HAP-1 (cell line): ENCODE data around the gene PDE1A.

Experiments used
- DNase-seq, 2 experiments: peaks; one replicate each; pipeline ENCODE4 v3.0.0-alpha.2; 2016 to 2020; ENCODE audit warnings: low spot score in 2 of 2
- H3K27me3 ChIP-seq: fragments of 250-450 bp; sonication (Bioruptor Pico); 2 replicates; pipeline ENCODE4 v1.5.1; 2020; ENCODE audit warnings: low read depth, mild to moderate bottlenecking, moderate library complexity
- H3K36me3 ChIP-seq: fragments of 250-450 bp; sonication (Bioruptor Pico); replicated peaks from 2 replicates; pipeline ENCODE4 v1.5.1; 2020; ENCODE audit warnings: mild to moderate bottlenecking
- H3K4me1 ChIP-seq: fragments of 250-450 bp; sonication (Bioruptor Pico); 2 replicates; pipeline ENCODE4 v1.5.1; 2020; ENCODE audit warnings: mild to moderate bottlenecking
- H3K4me3 ChIP-seq: fragments of 250-450 bp; sonication (Bioruptor Pico); 2 replicates; pipeline ENCODE4 v1.5.1; 2020; ENCODE audit warnings: mild to moderate bottlenecking, moderate library complexity
- H3K9me3 ChIP-seq: fragments of 250-450 bp; sonication (Bioruptor Pico); 2 replicates; pipeline ENCODE4 v1.5.1; 2020; ENCODE audit warnings: mild to moderate bottlenecking, moderate library complexity
- in situ Hi-C: fragments of 300-500 bp; cut with MboI; formaldehyde crosslinking; loops from 3 replicates; pipeline ENCODE4 v1.14.3; 2020; ENCODE audit warnings: low sequenced_read_pairs, inconsistent platforms, mixed read lengths

The PDE1A gene

DNA sequence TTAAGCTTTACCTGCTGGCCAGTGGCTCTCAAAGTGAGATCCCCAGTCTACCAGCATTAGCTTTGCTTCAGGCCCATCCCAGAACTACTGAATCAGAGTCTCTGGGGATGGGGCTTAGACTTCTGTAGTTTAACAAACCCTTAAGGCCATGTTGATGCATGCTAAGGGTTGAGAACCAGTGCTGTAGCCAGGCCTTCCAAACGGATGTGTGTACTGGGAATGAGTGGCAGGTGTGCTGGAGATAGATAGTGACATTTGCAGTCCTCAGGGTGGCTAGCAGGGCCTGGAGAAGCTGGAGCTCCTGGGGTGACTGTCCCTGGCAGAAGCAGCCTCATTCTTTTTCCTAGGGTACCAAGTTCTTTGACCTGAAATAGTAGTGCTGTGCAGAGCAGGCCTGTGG is 292.6 kb downstream of the PDE1A start:
- DNase-seq: no peak
- in situ Hi-C loops: no loop called here
- Histone ChIP-seq H3K36me3 (no peaks in the 10 kb centered on the region), H3K4me1 (peaks cover 5% of the 10 kb centered on the region), H3K4me3 (no peak overlapping the region), H3K27me3 (no peaks in the 10 kb centered on the region), H3K9me3 (no peaks in the 10 kb centered on the region)

DNA sequence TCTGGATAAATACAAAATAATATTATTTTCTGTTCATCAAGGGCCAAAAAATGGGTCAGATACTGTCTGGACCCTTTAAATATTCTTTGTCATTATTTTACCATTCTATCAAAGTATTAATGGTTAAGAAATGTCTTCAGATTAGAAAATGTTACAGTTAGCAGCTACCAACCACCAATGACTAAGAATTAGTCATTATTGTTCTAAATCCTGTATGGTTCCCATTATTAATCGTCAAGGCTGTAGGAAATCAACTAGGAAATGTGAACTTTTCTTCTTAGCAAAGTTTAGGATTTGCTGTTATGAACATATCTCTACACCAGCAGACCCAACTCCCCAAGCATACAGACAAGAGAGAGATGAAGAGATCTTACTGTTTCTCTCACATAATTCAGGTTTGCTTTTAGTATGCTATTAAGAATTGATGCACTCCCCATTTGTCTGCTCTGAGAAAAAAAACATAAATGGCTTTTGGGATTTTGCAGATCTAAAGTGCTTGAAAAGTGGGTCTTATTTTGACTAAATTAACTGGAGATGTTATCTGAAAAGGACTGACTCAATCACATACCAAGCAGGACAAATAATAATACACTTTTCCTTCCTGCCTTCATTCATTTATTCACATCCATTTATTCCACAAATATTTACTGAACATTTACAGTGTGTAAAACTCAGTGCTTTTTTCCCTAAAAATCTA is 293.5 kb downstream of the PDE1A start:
- no peak overlapping the region for H3K4me3 ChIP-seq
- H3K9me3 ChIP-seq: no peaks in the 10 kb centered on the region
- DNase-seq: no peak
- peaks cover 8% of the 10 kb centered on the region for H3K4me1 ChIP-seq
- H3K27me3 ChIP-seq: no peaks in the 10 kb centered on the region
- in situ Hi-C loops: no loop called here
- H3K36me3 ChIP-seq: no peaks in the 10 kb centered on the region

DNA sequence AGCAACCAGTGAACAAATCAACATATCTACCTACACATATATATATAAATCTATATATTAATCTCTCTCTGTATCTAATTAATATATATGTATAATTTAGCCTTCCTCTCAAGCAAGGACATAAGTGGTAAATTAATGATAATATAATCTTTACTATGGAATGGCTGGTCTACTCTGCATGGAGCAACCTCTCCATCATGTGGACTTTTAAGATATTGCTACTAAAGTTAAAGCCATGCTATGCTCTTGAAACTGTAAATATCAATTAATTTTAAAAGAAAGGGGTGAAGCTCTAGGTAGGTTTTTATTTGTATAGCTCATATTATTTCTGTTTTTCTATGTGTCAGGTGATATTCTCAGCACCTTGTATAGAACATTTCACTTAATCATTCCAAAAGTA is 294.2 kb downstream of the PDE1A start:
- in situ Hi-C loops: no loop called here
- Histone ChIP-seq H3K27me3 (no peaks in the 10 kb centered on the region), H3K36me3 (no peaks in the 10 kb centered on the region), H3K4me1 (peaks cover 8% of the 10 kb centered on the region), H3K9me3 (no peaks in the 10 kb centered on the region), H3K4me3 (no peak overlapping the region)
- DNase-seq: no peak

DNA sequence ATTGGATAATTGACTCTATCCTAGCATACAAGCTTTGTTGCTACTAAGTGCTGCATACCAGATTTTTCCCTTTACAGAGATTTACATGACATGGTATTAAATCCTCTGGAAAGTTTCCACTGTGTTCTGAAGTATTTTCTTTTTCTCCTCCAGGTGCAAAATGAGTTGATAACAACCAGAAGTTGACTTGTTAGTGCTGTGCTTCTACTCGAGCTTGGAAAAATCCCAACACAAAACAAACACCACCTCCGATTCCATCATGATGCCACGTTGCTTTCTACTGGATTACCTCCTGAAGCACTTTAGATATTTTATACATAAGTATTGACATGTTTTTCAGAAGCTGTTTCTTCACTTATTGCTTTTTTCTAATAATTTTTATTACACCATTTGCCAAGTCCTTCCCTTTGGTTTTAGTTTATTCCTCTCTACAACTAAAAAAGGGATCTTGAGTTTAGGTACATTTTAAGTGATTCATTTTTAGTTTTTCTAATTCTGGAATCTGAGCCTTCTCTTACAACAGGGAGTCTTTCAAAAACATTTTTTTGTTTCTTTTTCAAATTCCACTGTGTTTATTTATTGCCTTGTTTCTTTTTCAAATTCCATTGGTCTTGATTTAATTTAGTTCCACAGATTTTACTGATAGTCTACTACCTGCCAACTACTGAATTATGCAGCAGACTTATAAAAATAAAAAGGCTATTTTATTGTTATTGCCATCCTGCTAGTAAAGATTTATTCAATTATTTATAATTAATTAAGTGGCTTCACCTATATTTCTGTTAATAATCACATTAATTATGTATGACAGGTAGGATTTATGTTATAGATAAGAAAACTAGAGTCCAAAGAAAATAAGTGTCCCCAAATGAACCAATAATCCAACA is 297.8 kb downstream of the PDE1A start:
- no peaks in the 10 kb centered on the region for H3K36me3 ChIP-seq
- H3K27me3 ChIP-seq: no peaks in the 10 kb centered on the region
- H3K4me3 ChIP-seq: no peak overlapping the region
- in situ Hi-C loops: no loop called here
- H3K9me3 ChIP-seq: no peaks in the 10 kb centered on the region
- no peak for DNase-seq
- peaks cover 8% of the 10 kb centered on the region for H3K4me1 ChIP-seq

DNA sequence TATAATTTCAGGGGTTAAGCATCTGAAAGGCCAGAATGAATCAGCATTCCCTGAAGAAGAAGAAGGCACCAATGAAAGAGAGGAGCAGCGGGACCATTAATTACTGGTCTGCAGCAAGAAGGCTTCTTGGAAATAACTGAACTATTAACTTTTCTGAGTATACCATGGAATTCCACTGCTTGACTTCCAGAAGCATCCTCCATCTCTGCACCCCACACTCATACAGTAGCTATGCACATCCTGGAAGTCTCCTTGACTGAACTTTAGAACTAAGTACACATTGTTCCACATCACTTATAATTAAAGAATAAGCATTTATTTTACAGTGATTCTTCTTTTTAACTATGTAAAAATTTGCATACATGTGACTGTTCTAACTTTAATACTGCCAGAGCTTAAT is 309.6 kb downstream of the PDE1A start:
- DNase-seq: peak in 1 of 2 experiments; percentile 15
- Histone ChIP-seq H3K27me3 (no peaks in the 10 kb centered on the region), H3K4me1 (peaks cover 23% of the 10 kb centered on the region), H3K4me3 (no peak overlapping the region), H3K9me3 (no peaks in the 10 kb centered on the region), H3K36me3 (no peaks in the 10 kb centered on the region)
- in situ Hi-C loops: no loop called here

DNA sequence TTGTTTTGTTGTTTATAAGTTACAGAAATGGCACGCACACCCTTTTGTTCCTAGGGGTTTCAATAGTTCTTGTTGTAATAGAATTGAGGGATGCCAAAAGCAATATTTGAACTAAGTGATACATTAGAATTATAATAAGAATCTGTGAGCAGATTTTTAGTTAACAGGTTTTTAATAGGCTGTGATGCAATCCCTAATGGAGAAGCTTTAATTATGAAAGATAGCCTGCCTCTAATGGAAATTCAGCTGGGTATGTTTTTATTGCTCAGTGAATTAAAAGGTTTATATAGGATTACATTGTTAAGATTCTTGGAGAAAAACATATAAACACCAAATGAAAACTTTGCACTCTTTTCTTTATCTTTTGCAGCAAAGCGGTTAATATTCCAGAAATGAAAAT is 310.1 kb downstream of the PDE1A start:
- Histone ChIP-seq H3K9me3 (no peaks in the 10 kb centered on the region), H3K4me1 (peaks cover 23% of the 10 kb centered on the region), H3K4me3 (no peak overlapping the region), H3K27me3 (no peaks in the 10 kb centered on the region), H3K36me3 (no peaks in the 10 kb centered on the region)
- peak in 1 of 2 experiments; percentile 35 for DNase-seq
- in situ Hi-C loops: no loop called here

DNA sequence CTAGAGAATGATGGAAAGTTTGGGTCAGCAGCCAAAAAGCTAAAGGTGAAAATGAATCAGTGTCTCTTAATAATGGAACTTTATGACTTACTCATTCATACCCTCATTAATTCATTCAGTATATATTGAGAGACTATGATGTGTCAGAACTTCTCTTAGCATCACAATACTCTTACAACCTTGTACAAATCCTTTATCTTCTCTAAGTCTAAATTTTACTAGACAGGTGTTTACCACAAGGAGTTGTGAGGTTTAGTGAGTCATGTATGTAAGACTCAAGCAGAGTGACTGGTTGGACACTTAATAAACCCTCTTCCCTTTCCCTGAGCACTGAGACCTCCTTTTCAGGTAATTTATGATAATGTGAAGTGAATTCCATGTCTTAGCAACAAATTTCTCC is 311.6 kb downstream of the PDE1A start:
- no peak overlapping the region for H3K4me3 ChIP-seq
- in situ Hi-C loops: no loop called here
- H3K27me3 ChIP-seq: no peaks in the 10 kb centered on the region
- no peaks in the 10 kb centered on the region for H3K36me3 ChIP-seq
- H3K4me1 ChIP-seq: peaks cover 29% of the 10 kb centered on the region
- H3K9me3 ChIP-seq: no peaks in the 10 kb centered on the region
- no peak for DNase-seq

DNA sequence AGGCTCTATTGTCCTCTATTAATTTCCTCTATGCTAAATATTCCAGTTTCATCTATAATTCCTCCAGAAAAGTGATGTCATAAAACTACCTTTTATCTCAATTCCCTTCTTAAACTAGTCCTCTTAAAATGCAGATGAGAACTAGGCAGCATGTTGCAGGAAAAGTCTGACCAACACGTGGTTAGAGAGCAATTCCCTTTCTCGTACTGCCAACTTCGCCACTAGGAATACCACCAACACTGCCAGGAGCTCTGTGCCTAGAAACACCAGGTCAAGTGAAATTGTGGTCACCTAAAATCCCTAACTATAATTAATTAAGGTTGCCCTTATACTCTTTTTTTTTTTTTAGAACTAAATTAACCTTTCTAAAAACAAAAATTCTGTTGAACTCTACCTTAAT is 313.5 kb downstream of the PDE1A start:
- in situ Hi-C loops: no loop called here
- Histone ChIP-seq H3K4me3 (no peak overlapping the region), H3K4me1 (peaks cover 41% of the 10 kb centered on the region), H3K36me3 (no peaks in the 10 kb centered on the region), H3K9me3 (no peaks in the 10 kb centered on the region), H3K27me3 (no peaks in the 10 kb centered on the region)
- no peak for DNase-seq

DNA sequence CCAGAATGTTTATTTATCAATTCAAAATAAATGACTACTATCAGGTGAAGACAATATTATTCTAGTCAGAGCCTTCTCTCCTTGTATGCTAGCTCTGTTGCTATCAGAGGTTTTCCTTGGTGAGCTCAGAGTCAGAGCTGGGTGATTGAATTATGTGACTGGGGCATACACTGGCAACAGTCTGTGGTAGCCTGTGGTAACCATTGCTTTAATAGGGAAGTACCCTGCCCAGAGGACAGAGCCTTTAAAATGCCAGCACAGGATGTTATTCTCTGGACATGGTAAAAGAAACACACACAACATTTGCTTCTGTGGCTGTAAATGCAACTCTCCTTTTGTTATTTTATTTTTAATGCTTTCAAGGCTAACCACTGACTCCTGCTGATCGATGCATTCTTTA is 316.5 kb downstream of the PDE1A start:
- no peak overlapping the region for H3K4me3 ChIP-seq
- no peaks in the 10 kb centered on the region for H3K27me3 ChIP-seq
- H3K4me1 ChIP-seq: peaks cover 20% of the 10 kb centered on the region
- peak in 1 of 2 experiments; percentile 70 for DNase-seq
- in situ Hi-C loops: no loop called here
- no peaks in the 10 kb centered on the region for H3K36me3 ChIP-seq
- no peaks in the 10 kb centered on the region for H3K9me3 ChIP-seq

DNA sequence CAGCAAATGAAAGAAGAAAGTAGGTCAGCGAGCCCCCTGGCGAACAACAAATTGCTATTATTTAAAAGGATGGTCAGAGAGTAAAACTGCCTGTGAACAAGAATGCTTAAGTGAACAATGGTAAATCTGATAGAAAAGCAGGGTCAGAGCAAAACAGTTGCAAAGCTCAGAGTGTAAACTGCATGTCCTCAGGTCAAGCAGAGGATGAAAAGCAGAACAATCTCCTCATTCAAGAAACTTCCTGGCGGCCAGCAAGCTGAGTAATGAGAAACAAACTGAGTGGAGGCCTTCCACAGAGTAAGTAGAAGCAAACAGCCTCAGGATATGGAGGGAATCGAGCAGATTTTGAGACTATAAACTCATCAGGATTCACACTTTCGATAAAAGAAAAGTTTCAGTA is 323.3 kb downstream of the PDE1A start:
- Histone ChIP-seq H3K4me3 (no peak overlapping the region), H3K27me3 (no peaks in the 10 kb centered on the region), H3K4me1 (0 out of 2 replicates have a peak, but pooled peaks cover 2% of the 10 kb centered on the region), H3K36me3 (no peaks in the 10 kb centered on the region), H3K9me3 (no peaks in the 10 kb centered on the region)
- no peak for DNase-seq
- in situ Hi-C loops: no loop called here

DNA sequence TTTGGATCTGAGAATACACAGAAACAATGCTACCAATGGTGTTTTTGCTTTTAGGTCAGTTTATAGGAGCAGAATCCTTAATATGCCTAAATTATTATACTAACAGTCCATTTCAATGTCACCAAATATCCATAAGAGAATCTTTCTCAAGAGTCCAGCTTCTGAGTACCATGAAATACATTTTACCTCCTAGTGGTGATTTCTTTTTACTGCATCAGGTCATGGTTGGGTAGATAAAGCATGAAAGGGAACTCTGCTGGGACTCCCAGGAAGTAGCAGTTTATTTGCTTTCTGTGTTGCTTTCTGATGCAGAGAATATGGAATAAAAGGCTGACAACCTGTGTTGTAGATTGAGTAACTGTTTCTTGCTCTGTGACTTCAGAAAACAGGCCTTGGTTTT is 325.6 kb downstream of the PDE1A start:
- Histone ChIP-seq H3K9me3 (no peaks in the 10 kb centered on the region), H3K4me3 (no peak overlapping the region), H3K27me3 (no peaks in the 10 kb centered on the region), H3K4me1 (0 out of 2 replicates have a peak, but pooled peaks cover 2% of the 10 kb centered on the region), H3K36me3 (no peaks in the 10 kb centered on the region)
- in situ Hi-C loops: no loop called here
- no peak for DNase-seq

DNA sequence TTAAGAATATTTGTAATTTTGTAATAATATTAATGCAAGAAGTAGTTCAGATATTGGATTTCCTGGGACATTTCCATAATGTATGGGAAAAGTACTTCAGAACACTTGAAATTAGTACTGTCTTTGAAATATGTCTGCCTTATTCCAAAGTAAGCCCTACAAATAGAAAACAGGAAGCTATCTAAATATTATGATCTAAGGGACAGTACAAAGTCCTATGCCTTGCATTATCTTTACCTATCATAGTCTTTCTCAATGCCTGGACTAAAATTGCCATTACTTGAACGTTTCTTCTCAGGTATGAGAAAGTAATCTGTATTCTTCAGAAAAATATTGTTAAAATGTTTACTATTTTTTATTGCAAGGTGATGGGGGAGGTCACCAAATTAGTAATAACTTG is 328.2 kb downstream of the PDE1A start:
- Histone ChIP-seq H3K36me3 (no peaks in the 10 kb centered on the region), H3K4me1 (peaks cover 4% of the 10 kb centered on the region), H3K9me3 (no peaks in the 10 kb centered on the region), H3K27me3 (no peaks in the 10 kb centered on the region), H3K4me3 (no peak overlapping the region)
- no peak for DNase-seq
- in situ Hi-C loops: loop anchor here (25.0 kb wide), 1 partner anchor 336 kb away; no protein-coding TSS in a partner anchor

DNA sequence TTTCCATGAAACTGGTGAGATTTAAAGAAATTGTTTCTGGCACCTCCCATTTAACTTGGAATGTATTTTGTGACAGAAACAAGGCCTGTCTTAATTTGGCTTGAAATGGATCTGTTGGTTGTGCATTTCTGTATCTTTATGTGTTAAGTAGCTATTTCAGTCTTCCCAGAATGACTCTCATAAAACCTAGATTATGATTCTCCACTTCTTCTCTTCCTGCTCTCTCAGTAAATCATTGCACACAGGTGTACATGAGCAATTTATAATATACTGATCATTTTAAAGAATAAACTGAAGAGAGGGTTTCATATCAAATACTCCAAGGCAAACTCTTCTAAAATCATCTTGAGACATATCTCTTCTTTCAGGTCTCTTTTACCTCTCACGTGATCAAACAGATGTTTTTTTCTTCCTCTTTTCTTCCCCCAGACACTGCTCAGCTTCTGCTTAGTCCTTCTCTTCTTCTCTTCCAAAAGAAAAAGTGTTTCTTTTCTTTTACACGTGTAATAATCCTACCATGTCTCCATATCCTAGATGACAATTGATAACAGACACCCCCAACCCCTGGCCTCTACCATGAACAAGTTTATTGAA is 329.2 kb downstream of the PDE1A start:
- Histone ChIP-seq H3K27me3 (no peaks in the 10 kb centered on the region), H3K4me3 (no peak overlapping the region), H3K36me3 (no peaks in the 10 kb centered on the region), H3K4me1 (peaks cover 14% of the 10 kb centered on the region), H3K9me3 (no peaks in the 10 kb centered on the region)
- in situ Hi-C loops: loop anchor here (25.0 kb wide), 1 partner anchor 335 kb away; no protein-coding TSS in a partner anchor
- no peak for DNase-seq

DNA sequence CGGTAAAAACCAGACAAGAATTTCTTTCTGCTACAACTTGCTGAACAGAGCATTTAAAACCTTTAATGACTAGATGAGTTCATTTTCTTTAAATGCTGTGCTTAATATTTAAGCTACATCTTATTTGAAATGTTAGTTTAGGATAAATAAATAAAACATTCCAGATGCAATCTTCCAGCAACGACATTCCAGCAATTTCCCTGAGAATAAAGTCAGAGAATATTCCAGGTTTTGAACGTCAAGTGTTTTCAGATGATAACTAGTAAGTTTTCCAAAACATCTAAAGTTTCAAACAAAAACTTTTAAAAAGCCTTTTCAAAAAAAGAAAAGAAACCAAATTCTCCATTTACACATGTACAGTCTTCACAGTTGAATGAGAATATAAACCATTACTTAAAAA is 336.4 kb downstream of the PDE1A start:
- Histone ChIP-seq H3K27me3 (no peaks in the 10 kb centered on the region), H3K36me3 (no peaks in the 10 kb centered on the region), H3K4me1 (peaks cover 52% of the 10 kb centered on the region), H3K4me3 (no peak overlapping the region), H3K9me3 (no peaks in the 10 kb centered on the region)
- in situ Hi-C loops: loop anchor here (25.0 kb wide), 1 partner anchor 328 kb away; no protein-coding TSS in a partner anchor
- peak in 1 of 2 experiments; percentile 67 for DNase-seq
